H1 (cell line): ENCODE measurements around the gene DRC3.

ENCODE experiments used
- EZH2 ChIP-seq: fragments of 200-600 bp; sonication (generic); IDR thresholded peaks from 2 replicates; pipeline ENCODE4 v1.7.1; 2012; ENCODE audit warnings: low read depth, mild to moderate bottlenecking, moderate library complexity, low read length, inconsistent platforms; ENCODE audit not compliant: severe bottlenecking
- SP4 ChIP-seq: IDR thresholded peaks from 2 replicates; pipeline ENCODE4 v1.6.1; 2012; ENCODE audit warnings: low read length, inconsistent platforms
- TF ChIP-seq, protein P1 (sequence below), 3 experiments: IDR thresholded peaks; 1 replicate in 2 of 3; 2 replicates in 1 of 3; pipeline versions ENCODE4 v1.5.1 to v1.6.1; 2011; ENCODE audit warnings: low read length in 3 of 3, mild to moderate bottlenecking in 3 of 3, inconsistent platforms in 2 of 3, low read depth in 1 of 3, moderate library complexity in 1 of 3; ENCODE audit not compliant: insufficient read depth in 1 of 3; ENCODE audit errors: control extremely low read depth in 1 of 3

GRCh38 chr17:18035704-18036103, 63.0 kb downstream of the DRC3 start:
- TF ChIP-seq, protein P1, sequence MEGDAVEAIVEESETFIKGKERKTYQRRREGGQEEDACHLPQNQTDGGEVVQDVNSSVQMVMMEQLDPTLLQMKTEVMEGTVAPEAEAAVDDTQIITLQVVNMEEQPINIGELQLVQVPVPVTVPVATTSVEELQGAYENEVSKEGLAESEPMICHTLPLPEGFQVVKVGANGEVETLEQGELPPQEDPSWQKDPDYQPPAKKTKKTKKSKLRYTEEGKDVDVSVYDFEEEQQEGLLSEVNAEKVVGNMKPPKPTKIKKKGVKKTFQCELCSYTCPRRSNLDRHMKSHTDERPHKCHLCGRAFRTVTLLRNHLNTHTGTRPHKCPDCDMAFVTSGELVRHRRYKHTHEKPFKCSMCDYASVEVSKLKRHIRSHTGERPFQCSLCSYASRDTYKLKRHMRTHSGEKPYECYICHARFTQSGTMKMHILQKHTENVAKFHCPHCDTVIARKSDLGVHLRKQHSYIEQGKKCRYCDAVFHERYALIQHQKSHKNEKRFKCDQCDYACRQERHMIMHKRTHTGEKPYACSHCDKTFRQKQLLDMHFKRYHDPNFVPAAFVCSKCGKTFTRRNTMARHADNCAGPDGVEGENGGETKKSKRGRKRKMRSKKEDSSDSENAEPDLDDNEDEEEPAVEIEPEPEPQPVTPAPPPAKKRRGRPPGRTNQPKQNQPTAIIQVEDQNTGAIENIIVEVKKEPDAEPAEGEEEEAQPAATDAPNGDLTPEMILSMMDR (IDR thresholded peaks at IDR 0.05; ENCODE audit: control extremely low read depth in 1 of 3, insufficient read depth in 1 of 3, low read depth in 1 of 3, low read length in 3 of 3) = no peak
- no peak for TF ChIP-seq SP4
- TF ChIP-seq EZH2 = no peak
